ENCODE measurements around the gene TNIK.

DNA sequence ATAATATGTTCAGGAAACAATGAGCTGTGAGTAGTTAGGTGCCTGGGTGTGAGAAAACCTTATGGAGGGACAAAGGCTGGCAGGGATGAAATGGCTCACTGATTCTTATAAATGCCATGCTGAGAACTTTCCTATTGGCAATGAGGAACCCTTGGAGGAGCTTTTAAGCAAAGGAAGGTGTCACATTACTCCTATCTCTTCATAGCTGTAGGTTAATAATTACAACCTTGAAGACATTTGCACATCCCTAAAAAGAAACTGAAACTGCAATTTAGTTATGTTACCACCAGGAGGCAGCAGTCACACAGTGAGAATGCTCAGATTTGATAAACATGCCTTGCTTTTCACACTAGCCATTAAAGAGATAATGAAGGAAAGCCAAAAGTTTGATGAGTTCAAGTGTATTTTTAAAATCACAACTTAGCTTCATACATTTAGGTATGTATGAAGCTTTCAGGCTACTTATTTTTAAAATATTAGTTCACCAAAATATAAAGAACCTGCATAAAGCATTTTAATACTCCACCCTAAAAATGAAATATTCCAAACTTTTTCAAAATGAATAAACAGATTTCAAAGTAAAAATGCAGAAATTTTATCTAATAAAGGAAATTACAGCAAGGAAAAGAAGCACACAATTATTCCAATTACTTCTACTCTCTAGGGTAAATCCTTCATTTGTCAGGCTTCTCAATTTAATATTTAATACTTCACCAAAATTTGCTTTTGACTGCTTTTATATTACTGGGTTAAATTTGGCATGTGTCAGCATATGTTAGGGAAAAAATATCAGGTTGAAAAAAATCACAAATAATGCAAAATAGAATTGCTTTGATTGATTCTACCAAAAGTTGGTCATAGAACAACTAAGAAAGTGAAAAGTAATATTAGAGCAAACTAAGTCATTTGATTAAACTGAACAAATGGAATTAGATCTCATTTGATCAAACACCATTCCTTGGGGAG lies 296.8 kb downstream of the TNIK start:
- TF ChIP-seq EZH2 (IDR thresholded peaks at IDR 0.05; ENCODE audit: low read depth, unreplicated experiment) (no peak), EZH2phosphoT487 (IDR thresholded peaks at IDR 0.05; ENCODE audit: unreplicated experiment) (no peak), POLR2AphosphoS5 (IDR thresholded peaks at IDR 0.05; ENCODE audit: low read depth) (no peak), REST (IDR thresholded peaks at IDR 0.05; ENCODE audit: unreplicated experiment) (no peak), CREB1 (CRISPR knock-in tag; IDR thresholded peaks at IDR 0.05; ENCODE audit: low read depth) (no peak), JUNB (IDR thresholded peaks at IDR 0.05; ENCODE audit: unreplicated experiment) (no peak), ZNF114 (CRISPR knock-in tag; IDR thresholded peaks at IDR 0.05) (no peak), NANOG (IDR thresholded peaks at IDR 0.05; ENCODE audit: borderline replicate concordance) (no peak)
- TF ChIP-seq, protein P1, sequence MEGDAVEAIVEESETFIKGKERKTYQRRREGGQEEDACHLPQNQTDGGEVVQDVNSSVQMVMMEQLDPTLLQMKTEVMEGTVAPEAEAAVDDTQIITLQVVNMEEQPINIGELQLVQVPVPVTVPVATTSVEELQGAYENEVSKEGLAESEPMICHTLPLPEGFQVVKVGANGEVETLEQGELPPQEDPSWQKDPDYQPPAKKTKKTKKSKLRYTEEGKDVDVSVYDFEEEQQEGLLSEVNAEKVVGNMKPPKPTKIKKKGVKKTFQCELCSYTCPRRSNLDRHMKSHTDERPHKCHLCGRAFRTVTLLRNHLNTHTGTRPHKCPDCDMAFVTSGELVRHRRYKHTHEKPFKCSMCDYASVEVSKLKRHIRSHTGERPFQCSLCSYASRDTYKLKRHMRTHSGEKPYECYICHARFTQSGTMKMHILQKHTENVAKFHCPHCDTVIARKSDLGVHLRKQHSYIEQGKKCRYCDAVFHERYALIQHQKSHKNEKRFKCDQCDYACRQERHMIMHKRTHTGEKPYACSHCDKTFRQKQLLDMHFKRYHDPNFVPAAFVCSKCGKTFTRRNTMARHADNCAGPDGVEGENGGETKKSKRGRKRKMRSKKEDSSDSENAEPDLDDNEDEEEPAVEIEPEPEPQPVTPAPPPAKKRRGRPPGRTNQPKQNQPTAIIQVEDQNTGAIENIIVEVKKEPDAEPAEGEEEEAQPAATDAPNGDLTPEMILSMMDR (conservative IDR thresholded peaks at IDR 0.05; ENCODE audit: low read depth in 2 of 2), result peak; percentile 81 to 92
- TF ChIP-seq, protein P2, sequence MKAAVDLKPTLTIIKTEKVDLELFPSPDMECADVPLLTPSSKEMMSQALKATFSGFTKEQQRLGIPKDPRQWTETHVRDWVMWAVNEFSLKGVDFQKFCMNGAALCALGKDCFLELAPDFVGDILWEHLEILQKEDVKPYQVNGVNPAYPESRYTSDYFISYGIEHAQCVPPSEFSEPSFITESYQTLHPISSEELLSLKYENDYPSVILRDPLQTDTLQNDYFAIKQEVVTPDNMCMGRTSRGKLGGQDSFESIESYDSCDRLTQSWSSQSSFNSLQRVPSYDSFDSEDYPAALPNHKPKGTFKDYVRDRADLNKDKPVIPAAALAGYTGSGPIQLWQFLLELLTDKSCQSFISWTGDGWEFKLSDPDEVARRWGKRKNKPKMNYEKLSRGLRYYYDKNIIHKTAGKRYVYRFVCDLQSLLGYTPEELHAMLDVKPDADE (IDR thresholded peaks at IDR 0.05), result no peak
- TF ChIP-seq, protein P3, sequence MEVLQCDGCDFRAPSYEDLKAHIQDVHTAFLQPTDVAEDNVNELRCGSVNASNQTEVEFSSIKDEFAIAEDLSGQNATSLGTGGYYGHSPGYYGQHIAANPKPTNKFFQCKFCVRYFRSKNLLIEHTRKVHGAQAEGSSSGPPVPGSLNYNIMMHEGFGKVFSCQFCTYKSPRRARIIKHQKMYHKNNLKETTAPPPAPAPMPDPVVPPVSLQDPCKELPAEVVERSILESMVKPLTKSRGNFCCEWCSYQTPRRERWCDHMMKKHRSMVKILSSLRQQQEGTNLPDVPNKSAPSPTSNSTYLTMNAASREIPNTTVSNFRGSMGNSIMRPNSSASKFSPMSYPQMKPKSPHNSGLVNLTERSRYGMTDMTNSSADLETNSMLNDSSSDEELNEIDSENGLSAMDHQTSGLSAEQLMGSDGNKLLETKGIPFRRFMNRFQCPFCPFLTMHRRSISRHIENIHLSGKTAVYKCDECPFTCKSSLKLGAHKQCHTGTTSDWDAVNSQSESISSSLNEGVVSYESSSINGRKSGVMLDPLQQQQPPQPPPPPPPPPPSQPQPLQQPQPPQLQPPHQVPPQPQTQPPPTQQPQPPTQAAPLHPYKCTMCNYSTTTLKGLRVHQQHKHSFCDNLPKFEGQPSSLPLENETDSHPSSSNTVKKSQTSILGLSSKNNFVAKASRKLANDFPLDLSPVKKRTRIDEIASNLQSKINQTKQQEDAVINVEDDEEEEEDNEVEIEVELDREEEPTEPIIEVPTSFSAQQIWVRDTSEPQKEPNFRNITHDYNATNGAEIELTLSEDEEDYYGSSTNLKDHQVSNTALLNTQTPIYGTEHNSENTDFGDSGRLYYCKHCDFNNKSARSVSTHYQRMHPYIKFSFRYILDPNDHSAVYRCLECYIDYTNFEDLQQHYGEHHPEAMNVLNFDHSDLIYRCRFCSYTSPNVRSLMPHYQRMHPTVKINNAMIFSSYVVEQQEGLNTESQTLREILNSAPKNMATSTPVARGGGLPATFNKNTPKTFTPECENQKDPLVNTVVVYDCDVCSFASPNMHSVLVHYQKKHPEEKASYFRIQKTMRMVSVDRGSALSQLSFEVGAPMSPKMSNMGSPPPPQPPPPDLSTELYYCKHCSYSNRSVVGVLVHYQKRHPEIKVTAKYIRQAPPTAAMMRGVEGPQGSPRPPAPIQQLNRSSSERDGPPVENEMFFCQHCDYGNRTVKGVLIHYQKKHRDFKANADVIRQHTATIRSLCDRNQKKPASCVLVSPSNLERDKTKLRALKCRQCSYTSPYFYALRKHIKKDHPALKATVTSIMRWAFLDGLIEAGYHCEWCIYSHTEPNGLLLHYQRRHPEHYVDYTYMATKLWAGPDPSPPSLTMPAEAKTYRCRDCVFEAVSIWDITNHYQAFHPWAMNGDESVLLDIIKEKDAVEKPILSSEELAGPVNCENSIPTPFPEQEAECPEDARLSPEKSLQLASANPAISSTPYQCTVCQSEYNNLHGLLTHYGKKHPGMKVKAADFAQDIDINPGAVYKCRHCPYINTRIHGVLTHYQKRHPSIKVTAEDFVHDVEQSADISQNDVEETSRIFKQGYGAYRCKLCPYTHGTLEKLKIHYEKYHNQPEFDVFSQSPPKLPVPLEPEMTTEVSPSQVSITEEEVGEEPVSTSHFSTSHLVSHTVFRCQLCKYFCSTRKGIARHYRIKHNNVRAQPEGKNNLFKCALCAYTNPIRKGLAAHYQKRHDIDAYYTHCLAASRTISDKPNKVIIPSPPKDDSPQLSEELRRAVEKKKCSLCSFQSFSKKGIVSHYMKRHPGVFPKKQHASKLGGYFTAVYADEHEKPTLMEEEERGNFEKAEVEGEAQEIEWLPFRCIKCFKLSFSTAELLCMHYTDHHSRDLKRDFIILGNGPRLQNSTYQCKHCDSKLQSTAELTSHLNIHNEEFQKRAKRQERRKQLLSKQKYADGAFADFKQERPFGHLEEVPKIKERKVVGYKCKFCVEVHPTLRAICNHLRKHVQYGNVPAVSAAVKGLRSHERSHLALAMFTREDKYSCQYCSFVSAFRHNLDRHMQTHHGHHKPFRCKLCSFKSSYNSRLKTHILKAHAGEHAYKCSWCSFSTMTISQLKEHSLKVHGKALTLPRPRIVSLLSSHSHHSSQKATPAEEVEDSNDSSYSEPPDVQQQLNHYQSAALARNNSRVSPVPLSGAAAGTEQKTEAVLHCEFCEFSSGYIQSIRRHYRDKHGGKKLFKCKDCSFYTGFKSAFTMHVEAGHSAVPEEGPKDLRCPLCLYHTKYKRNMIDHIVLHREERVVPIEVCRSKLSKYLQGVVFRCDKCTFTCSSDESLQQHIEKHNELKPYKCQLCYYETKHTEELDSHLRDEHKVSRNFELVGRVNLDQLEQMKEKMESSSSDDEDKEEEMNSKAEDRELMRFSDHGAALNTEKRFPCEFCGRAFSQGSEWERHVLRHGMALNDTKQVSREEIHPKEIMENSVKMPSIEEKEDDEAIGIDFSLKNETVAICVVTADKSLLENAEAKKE (CRISPR knock-in tag; IDR thresholded peaks at IDR 0.05), result no peak
